Parathyroid adenoma (tissue), 2 donors: ENCODE results near the gene SLC31A1.

Experiments
- H2AFZ ChIP-seq: fragments of 300-600 bp; sonication (generic); one replicate; pipeline ENCODE4 v1.7.0; 2017; ENCODE audit warnings: antibody characterized with exemption, mild to moderate bottlenecking
- H3K27ac ChIP-seq: fragments of 300-600 bp; sonication (generic); one replicate; pipeline ENCODE4 v1.7.0; 2017
- H3K27me3 ChIP-seq: fragments of 300-600 bp; sonication (generic); one replicate; pipeline ENCODE4 v1.7.0; 2017; ENCODE audit warnings: low read length; ENCODE audit not compliant: control insufficient read depth, insufficient read depth
- H3K36me3 ChIP-seq: fragments of 300-600 bp; sonication (generic); one replicate; pipeline ENCODE4 v1.7.0; 2017; ENCODE audit warnings: low read length; ENCODE audit not compliant: control insufficient read depth, insufficient read depth
- H3K4me1 ChIP-seq: fragments of 300-600 bp; sonication (generic); one replicate; pipeline ENCODE4 v1.7.0; 2017; ENCODE audit warnings: control low read depth
- H3K4me2 ChIP-seq: fragments of 300-600 bp; sonication (generic); one replicate; pipeline ENCODE4 v1.7.0; 2017; ENCODE audit warnings: low read length
- H3K4me3 ChIP-seq: fragments of 300-600 bp; sonication (generic); one replicate; pipeline ENCODE4 v1.7.0; 2017; ENCODE audit warnings: low read depth, low read length
- H3K79me2 ChIP-seq: fragments of 300-600 bp; sonication (generic); one replicate; pipeline ENCODE4 v1.7.0; 2017; ENCODE audit warnings: control low read depth
- H3K9ac ChIP-seq: fragments of 300-600 bp; sonication (generic); one replicate; pipeline ENCODE4 v1.7.0; 2017; ENCODE audit warnings: mild to moderate bottlenecking
- H3K9me3 ChIP-seq: fragments of 300-600 bp; sonication (generic); one replicate; pipeline ENCODE4 v1.7.0; 2017; ENCODE audit warnings: low read length; ENCODE audit not compliant: control insufficient read depth
- TF ChIP-seq, protein P1 (sequence below): fragments of 300-600 bp; sonication (generic); IDR thresholded peaks from one replicate; pipeline ENCODE4 v1.7.0; 2017; ENCODE audit warnings: antibody characterized with exemption, mild to moderate bottlenecking
- donor health status: primary hyperparathyroidism.

The SLC31A1 gene

GRCh38 chr9:113221800-113222481, 597 bp downstream of the SLC31A1 start:
- Histone ChIP-seq H3K27me3 (no peaks in the 10 kb centered on the region), H3K4me3 (peak overlapping the region; percentile 80), H3K36me3 (no peaks in the 10 kb centered on the region), H3K4me1 (peaks cover 5% of the 10 kb centered on the region), H3K79me2 (peaks cover 6% of the 10 kb centered on the region), H3K27ac (peak overlapping the region; percentile 51), H3K9me3 (no peaks in the 10 kb centered on the region), H2AFZ (peak overlapping the region; percentile 87), H3K4me2 (peak overlapping the region; percentile 83), H3K9ac (peak overlapping the region; percentile 19)
- TF ChIP-seq, protein P1, sequence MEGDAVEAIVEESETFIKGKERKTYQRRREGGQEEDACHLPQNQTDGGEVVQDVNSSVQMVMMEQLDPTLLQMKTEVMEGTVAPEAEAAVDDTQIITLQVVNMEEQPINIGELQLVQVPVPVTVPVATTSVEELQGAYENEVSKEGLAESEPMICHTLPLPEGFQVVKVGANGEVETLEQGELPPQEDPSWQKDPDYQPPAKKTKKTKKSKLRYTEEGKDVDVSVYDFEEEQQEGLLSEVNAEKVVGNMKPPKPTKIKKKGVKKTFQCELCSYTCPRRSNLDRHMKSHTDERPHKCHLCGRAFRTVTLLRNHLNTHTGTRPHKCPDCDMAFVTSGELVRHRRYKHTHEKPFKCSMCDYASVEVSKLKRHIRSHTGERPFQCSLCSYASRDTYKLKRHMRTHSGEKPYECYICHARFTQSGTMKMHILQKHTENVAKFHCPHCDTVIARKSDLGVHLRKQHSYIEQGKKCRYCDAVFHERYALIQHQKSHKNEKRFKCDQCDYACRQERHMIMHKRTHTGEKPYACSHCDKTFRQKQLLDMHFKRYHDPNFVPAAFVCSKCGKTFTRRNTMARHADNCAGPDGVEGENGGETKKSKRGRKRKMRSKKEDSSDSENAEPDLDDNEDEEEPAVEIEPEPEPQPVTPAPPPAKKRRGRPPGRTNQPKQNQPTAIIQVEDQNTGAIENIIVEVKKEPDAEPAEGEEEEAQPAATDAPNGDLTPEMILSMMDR = no peak

DNA sequence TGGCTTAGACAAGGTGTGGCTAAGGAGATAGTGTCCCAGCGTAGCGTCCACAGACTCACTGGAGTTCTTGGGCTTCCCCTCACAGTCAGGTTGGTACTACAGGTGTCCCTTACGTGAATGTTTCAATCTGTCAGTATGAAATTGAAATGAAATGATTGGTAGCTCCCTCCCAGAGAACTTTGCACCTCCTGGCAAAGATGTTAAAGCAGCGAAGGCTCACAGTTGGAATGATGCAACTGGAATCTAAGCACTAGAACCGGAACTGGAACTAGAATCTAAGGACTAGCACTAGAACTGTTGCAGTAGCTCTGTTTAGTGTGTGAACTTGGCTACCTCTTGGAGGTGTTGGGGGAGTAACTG, 1.1 kb downstream of the SLC31A1 start:
- Histone ChIP-seq H3K27ac (no peak overlapping the region), H3K79me2 (peaks cover 6% of the 10 kb centered on the region), H3K9ac (no peak overlapping the region), H3K27me3 (no peaks in the 10 kb centered on the region), H3K4me2 (peak overlapping the region; percentile 83), H3K4me1 (peaks cover 5% of the 10 kb centered on the region), H3K4me3 (peak overlapping the region; percentile 80), H3K9me3 (no peaks in the 10 kb centered on the region), H3K36me3 (no peaks in the 10 kb centered on the region), H2AFZ (no peak overlapping the region)
- TF ChIP-seq, protein P1 = no peak

GRCh38 chr9:113223963-113224362, 2.6 kb downstream of the SLC31A1 start:
- no peaks in the 10 kb centered on the region for H3K9me3 ChIP-seq
- no peak overlapping the region for H3K4me2 ChIP-seq
- no peaks in the 10 kb centered on the region for H3K27me3 ChIP-seq
- TF ChIP-seq, protein P1 = no peak
- no peak overlapping the region for H2AFZ ChIP-seq
- no peak overlapping the region for H3K27ac ChIP-seq
- H3K4me1 ChIP-seq = peaks cover 5% of the 10 kb centered on the region
- H3K4me3 ChIP-seq = no peak overlapping the region
- peaks cover 4% of the 10 kb centered on the region for H3K79me2 ChIP-seq
- H3K36me3 ChIP-seq = no peaks in the 10 kb centered on the region
- H3K9ac ChIP-seq = no peak overlapping the region

GRCh38 chr9:113227436-113227835, 6.1 kb downstream of the SLC31A1 start:
- Histone ChIP-seq H3K36me3 (no peaks in the 10 kb centered on the region), H3K9me3 (no peaks in the 10 kb centered on the region), H3K27ac (no peak overlapping the region), H3K4me3 (no peak overlapping the region), H3K4me1 (peaks cover 1% of the 10 kb centered on the region), H3K27me3 (no peaks in the 10 kb centered on the region), H3K4me2 (no peak overlapping the region), H2AFZ (no peak overlapping the region), H3K9ac (no peak overlapping the region), H3K79me2 (no peaks in the 10 kb centered on the region)
- TF ChIP-seq, protein P1 = no peak

DNA sequence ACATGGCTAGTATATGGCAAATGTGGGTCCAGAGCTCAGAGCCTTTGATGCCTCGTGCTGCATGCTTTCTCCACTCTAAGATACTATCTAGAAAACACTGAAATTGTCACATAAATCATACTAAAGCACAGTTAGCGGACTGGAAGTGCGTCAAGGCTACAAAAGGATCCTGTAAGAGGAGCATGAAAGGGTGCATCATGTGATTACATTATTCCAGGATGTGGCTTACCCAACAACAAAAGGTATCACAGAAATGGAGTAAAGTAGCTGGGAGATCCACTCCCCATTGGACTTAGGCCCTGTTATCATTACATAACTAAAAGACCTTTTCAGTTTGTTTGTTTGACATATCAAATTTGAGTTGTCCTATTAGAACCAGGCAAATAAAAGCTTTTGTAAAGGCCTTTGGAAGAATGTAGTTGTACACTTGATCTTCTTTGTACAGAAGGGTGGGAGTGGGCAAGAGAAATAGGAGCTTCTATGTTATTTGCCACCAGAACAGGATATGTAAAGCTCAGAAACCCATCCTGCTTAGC, 6.9 kb downstream of the SLC31A1 start:
- H3K36me3 ChIP-seq = no peaks in the 10 kb centered on the region
- no peaks in the 10 kb centered on the region for H3K27me3 ChIP-seq
- no peaks in the 10 kb centered on the region for H3K4me1 ChIP-seq
- no peak overlapping the region for H3K9ac ChIP-seq
- no peak overlapping the region for H2AFZ ChIP-seq
- H3K9me3 ChIP-seq = no peaks in the 10 kb centered on the region
- H3K4me3 ChIP-seq = no peak overlapping the region
- H3K27ac ChIP-seq = no peak overlapping the region
- no peak overlapping the region for H3K4me2 ChIP-seq
- TF ChIP-seq, protein P1 = no peak
- H3K79me2 ChIP-seq = no peaks in the 10 kb centered on the region
